H1 (cell line): ENCODE results near the gene VWA1. TPM values are rescaled to one million over a fixed set of nuclear protein-coding genes. Genes with fewer than 3 reads are reported as not detected.

Experiments
- CTCF ChIA-PET: fragments of 300-600 bp; sonication (Branson Sonifier 250); formaldehyde crosslinking; loops from one replicate; lab custom pipeline; 2021; ENCODE audit not compliant: partially characterized antibody; lab: Charles Lee
- POLR2A ChIA-PET: fragments of 300-600 bp; sonication (Branson Sonifier 250); formaldehyde crosslinking; loops from one replicate; lab custom pipeline; 2021; ENCODE audit warnings: inconsistent platforms; ENCODE audit not compliant: partially characterized antibody; lab: Charles Lee
- DNase-seq, 2 experiments: peaks; one replicate each; pipeline versions ENCODE4 v3.0.0 to v3.0.0-alpha.2; 2010 to 2022; ENCODE audit warnings: low spot score in 2 of 2, low read depth in 1 of 2, mixed read lengths in 1 of 2
- FAIRE-seq: peaks from 2 replicates; lab custom pipeline; 2011; peaks lifted over from hg19 to GRCh38; lab: Jason Lieb, UNC
- H2AFZ ChIP-seq: 2 replicates; pipeline ENCODE4 v1.8.1; 2012; ENCODE audit warnings: low read length, inconsistent platforms
- H2AK5ac ChIP-seq: 2 replicates; pipeline ENCODE4 v1.6.1; 2013; ENCODE audit warnings: low read depth, low read length
- H2BK120ac ChIP-seq: replicated peaks from 2 replicates; pipeline ENCODE3; 2013; ENCODE audit warnings: low read depth, low read length, inconsistent platforms
- H2BK12ac ChIP-seq: 2 replicates; pipeline ENCODE4 v1.6.1; 2013; ENCODE audit warnings: low read depth, low read length
- H2BK15ac ChIP-seq: 2 replicates; pipeline ENCODE4 v1.6.1; 2013; ENCODE audit warnings: low read length
- H2BK20ac ChIP-seq: 2 replicates; pipeline ENCODE4 v1.6.1; 2013; ENCODE audit warnings: low read length
- H2BK5ac ChIP-seq: 2 replicates; pipeline ENCODE4 v1.6.1; 2013; ENCODE audit warnings: low read depth, low read length
- H3K14ac ChIP-seq: 2 replicates; pipeline ENCODE4 v1.6.1; 2013; ENCODE audit warnings: inconsistent platforms; ENCODE audit not compliant: insufficient read length
- H3K18ac ChIP-seq: 2 replicates; pipeline ENCODE4 v1.6.1; 2013; ENCODE audit warnings: low read length; ENCODE audit errors: extremely low read depth
- H3K23ac ChIP-seq: 2 replicates; pipeline ENCODE4 v1.6.1; 2013; ENCODE audit warnings: inconsistent platforms; ENCODE audit not compliant: insufficient read length
- H3K23me2 ChIP-seq: 2 replicates; pipeline ENCODE4 v1.6.1; 2013; ENCODE audit warnings: low read depth, low read length
- H3K27ac ChIP-seq: 2 replicates; pipeline ENCODE4 v1.6.1; 2011; ENCODE audit warnings: low read depth, low read length, inconsistent platforms
- H3K27me3 ChIP-seq, 4 experiments: replicated peaks in 1 of 4; 1 replicate in 1 of 4; 2 replicates in 3 of 4; pipeline versions ENCODE4 v1.6.1 to v1.8.1; 2011 to 2013; ENCODE audit warnings: low read length in 3 of 4, mild to moderate bottlenecking in 3 of 4, inconsistent platforms in 2 of 4, mixed read lengths in 2 of 4, moderate library complexity in 1 of 4; ENCODE audit not compliant: control insufficient read depth in 3 of 4, insufficient read depth in 3 of 4; ENCODE audit errors: extremely low read depth in 1 of 4
- H3K36me3 ChIP-seq, 4 experiments: 2 replicates each; pipeline versions ENCODE4 v1.6.1 to v1.8.1; 2011 to 2013; ENCODE audit warnings: mild to moderate bottlenecking in 4 of 4, low read length in 3 of 4, moderate library complexity in 2 of 4, control low read depth in 1 of 4, inconsistent platforms in 1 of 4; ENCODE audit not compliant: insufficient read depth in 4 of 4, control insufficient read depth in 2 of 4
- H3K4ac ChIP-seq: replicated peaks from 2 replicates; pipeline ENCODE3; 2013; ENCODE audit warnings: low read length, low read depth, mixed read lengths, inconsistent platforms; ENCODE audit not compliant: insufficient read length
- H3K4me1 ChIP-seq, 4 experiments: replicated peaks in 1 of 4; 1 replicate in 1 of 4; 2 replicates in 3 of 4; pipeline versions ENCODE4 v1.6.1 to v1.8.1; 2011 to 2013; ENCODE audit warnings: low read length in 3 of 4, inconsistent platforms in 2 of 4, mixed read lengths in 1 of 4; ENCODE audit not compliant: insufficient read depth in 4 of 4, control insufficient read depth in 3 of 4
- H3K4me2 ChIP-seq, 2 experiments: 2 replicates each; pipeline versions ENCODE4 v1.6.1 to v1.8.1; 2011 to 2013; ENCODE audit warnings: low read depth in 2 of 2, low read length in 2 of 2, control low read depth in 1 of 2, inconsistent platforms in 1 of 2, mild to moderate bottlenecking in 1 of 2; ENCODE audit not compliant: insufficient read depth in 1 of 2
- H3K4me3 ChIP-seq, 4 experiments: fragments of 200-600, 300-600 bp in 1 of 4; sonication (generic), shearing (Covaris generic), sonication (Bioruptor Twin) in 1 of 4; 2 replicates each; pipeline versions ENCODE4 v1.5.1 to v1.8.1; 2011 to 2016; ENCODE audit warnings: low read length in 4 of 4, low read depth in 3 of 4, control low read depth in 2 of 4, inconsistent platforms in 2 of 4, mild to moderate bottlenecking in 2 of 4, mixed read lengths in 1 of 4, moderate library complexity in 1 of 4; ENCODE audit not compliant: insufficient read depth in 2 of 4; ENCODE audit errors: extremely low read depth in 1 of 4
- H3K56ac ChIP-seq: replicated peaks from 2 replicates; pipeline ENCODE3; 2013; ENCODE audit warnings: low read depth, mild to moderate bottlenecking, mixed read lengths, low read length, inconsistent platforms; ENCODE audit not compliant: insufficient read length
- H3K79me1 ChIP-seq: 2 replicates; pipeline ENCODE4 v1.6.1; 2013; ENCODE audit warnings: low read depth, low read length, control low read depth
- H3K79me2 ChIP-seq, 2 experiments: 2 replicates each; pipeline versions ENCODE4 v1.6.1 to v1.8.1; 2012 to 2013; ENCODE audit warnings: low read length in 2 of 2, mild to moderate bottlenecking in 2 of 2, inconsistent platforms in 1 of 2; ENCODE audit not compliant: insufficient read depth in 2 of 2, control insufficient read depth in 1 of 2
- H3K9ac ChIP-seq, 4 experiments: replicated peaks in 1 of 4; 1 replicate in 1 of 4; 2 replicates in 3 of 4; pipeline versions ENCODE4 v1.6.1 to v1.8.1; 2011 to 2013; ENCODE audit warnings: low read depth in 3 of 4, low read length in 3 of 4, control low read depth in 2 of 4, mild to moderate bottlenecking in 2 of 4, moderate library complexity in 2 of 4, inconsistent platforms in 1 of 4; ENCODE audit errors: extremely low read depth in 1 of 4
- H3K9me3 ChIP-seq, 2 experiments: 2 replicates each; pipeline versions ENCODE4 v1.6.1 to v1.8.1; 2012 to 2013; ENCODE audit warnings: mild to moderate bottlenecking in 2 of 2, moderate library complexity in 2 of 2, control low read depth in 1 of 2, inconsistent platforms in 1 of 2, low read depth in 1 of 2, low read length in 1 of 2, mixed read lengths in 1 of 2; ENCODE audit not compliant: insufficient read depth in 2 of 2
- H4K20me1 ChIP-seq, 2 experiments: replicated peaks in 1 of 2; 2 replicates each; pipeline versions ENCODE3 to v1.8.1; 2011 to 2013; ENCODE audit warnings: inconsistent platforms in 2 of 2, low read length in 2 of 2, mild to moderate bottlenecking in 1 of 2; ENCODE audit not compliant: insufficient read depth in 2 of 2, control insufficient read depth in 1 of 2
- H4K5ac ChIP-seq: 2 replicates; pipeline ENCODE4 v1.6.1; 2013; ENCODE audit warnings: low read length, low read depth, mixed read lengths, inconsistent platforms; ENCODE audit not compliant: insufficient read length
- H4K8ac ChIP-seq: 2 replicates; pipeline ENCODE4 v1.8.0; 2013; ENCODE audit warnings: mild to moderate bottlenecking, moderate library complexity, low read length, inconsistent platforms; ENCODE audit not compliant: insufficient read depth; ENCODE audit errors: extremely low read depth
- H4K91ac ChIP-seq: replicated peaks from 2 replicates; pipeline ENCODE3; 2013; ENCODE audit warnings: low read length, mixed read lengths, inconsistent platforms; ENCODE audit not compliant: insufficient read length
- CBX8 ChIP-seq: fragments of 300-800, 300-1000 bp; sonication (generic); IDR thresholded peaks from 2 replicates; pipeline ENCODE4 v1.7.1; 2016; ENCODE audit warnings: low read depth, low read length, borderline replicate concordance
- CEBPB ChIP-seq: IDR thresholded peaks from 2 replicates; pipeline ENCODE4 v1.6.1; 2012; ENCODE audit warnings: low read depth, low read length
- EGR1 ChIP-seq: IDR thresholded peaks from 2 replicates; pipeline ENCODE4 v1.6.1; 2011; ENCODE audit warnings: low read depth, low read length, borderline replicate concordance
- GTF2F1 ChIP-seq: IDR thresholded peaks from 2 replicates; pipeline ENCODE4 v1.6.1; 2012; ENCODE audit warnings: low read depth, low read length, improper control_type of control experiment, borderline replicate concordance
- PHF8 ChIP-seq: fragments of 200-600 bp; sonication (generic); conservative IDR thresholded peaks from 2 replicates; pipeline ENCODE4 v1.7.1; 2012; ENCODE audit warnings: low read depth, mild to moderate bottlenecking, inconsistent platforms, low read length, moderate library complexity
- RBBP5 ChIP-seq: IDR thresholded peaks from 2 replicates; pipeline ENCODE4 v1.7.1; 2012; ENCODE audit warnings: low read depth, mild to moderate bottlenecking, inconsistent platforms, low read length, moderate library complexity, borderline replicate concordance
- SIRT6 ChIP-seq: IDR thresholded peaks from one replicate; pipeline ENCODE4 v1.7.1; 2012; ENCODE audit warnings: low read length, inconsistent platforms
- TAF1 ChIP-seq: IDR thresholded peaks from 2 replicates; pipeline ENCODE4 v1.6.1; 2011; ENCODE audit warnings: mild to moderate bottlenecking, low read depth, low read length
- WGBS, 2 experiments: shearing (Covaris generic) in 1 of 2; methylation state at CpG; one replicate each; pipeline versions ENCODE4 v1.1.6 to v1.1.7; 2013 to 2015; ENCODE audit warnings: low lambda C conversion rate in 2 of 2, mixed read lengths in 2 of 2, inconsistent platforms in 1 of 2, low coverage in 1 of 2, missing lambda C conversion rate in 1 of 2; ENCODE audit not compliant: insufficient replicate concordance in 2 of 2, insufficient coverage in 1 of 2, insufficient read length in 1 of 2; ENCODE audit errors: extremely low coverage in 1 of 2, missing lambda C conversion rate in 1 of 2; 5-methylcytosine and 5-hydroxymethylcytosine counted together
- polyA plus RNA-seq, 7 experiments: library from polyadenylated mRNA; depleted of rRNA in 3 of 7; stranded (reverse) in 5 of 7; unstranded in 2 of 7; fragments of >200 nt in 5 of 7; fragments of 200-250 nt in 2 of 7; gene quantifications; 1 replicate in 5 of 7; 2 replicates in 1 of 7; 4 replicates in 1 of 7; pipeline versions ENCODE4 v1.2.1 to v1.2.3, GENCODE V29; 2011 to 2013; ENCODE audit warnings: missing spikeins in 2 of 7, mixed read lengths in 2 of 7
- total RNA-seq: library from RNA; stranded (reverse); fragmentation: NEBNext Ultra II Directional; extraction: Animal tissue kit (Norgen Biotek cat#: 25700); gene quantifications from 2 replicates; pipeline ENCODE4 v1.2.1, GENCODE V29; 2021
- TF ChIP-seq, protein P1 (sequence below): IDR thresholded peaks from 2 replicates; pipeline ENCODE4 v1.6.1; 2011; ENCODE audit warnings: low read length, improper control_type of control experiment
- TF ChIP-seq, protein P2 (sequence below), 3 experiments: IDR thresholded peaks; 1 replicate in 2 of 3; 2 replicates in 1 of 3; pipeline versions ENCODE4 v1.5.1 to v1.6.1; 2011; ENCODE audit warnings: low read length in 3 of 3, mild to moderate bottlenecking in 3 of 3, inconsistent platforms in 2 of 3, low read depth in 1 of 3, moderate library complexity in 1 of 3; ENCODE audit not compliant: insufficient read depth in 1 of 3; ENCODE audit errors: control extremely low read depth in 1 of 3

VWA1 gene
- total and polyA plus RNA-seq, 2 of the 8 experiments (the other 6 are each of a cell fraction or from before 2014, with no cell fraction given) = 16.0 to 36.6 TPM

DNA sequence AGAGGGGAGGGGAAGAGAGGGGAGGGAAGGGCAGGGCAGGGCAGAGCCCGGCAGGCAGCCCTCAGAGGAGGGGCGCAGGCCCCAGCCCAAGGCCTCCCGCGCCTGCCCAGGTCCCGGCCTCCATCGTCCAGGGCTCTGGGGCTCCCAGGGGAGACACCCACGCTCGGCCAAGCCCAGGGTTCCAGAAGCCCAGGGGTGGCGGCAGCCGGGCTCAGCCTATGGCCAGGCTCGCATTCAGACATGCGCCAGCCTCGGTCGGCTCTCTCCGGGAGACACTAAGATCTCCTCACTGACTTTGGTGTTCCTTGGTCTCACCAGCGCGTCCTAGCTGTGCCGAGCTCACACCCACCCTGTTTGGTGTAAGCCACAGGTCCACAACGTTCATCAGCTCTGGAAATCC lies 7.3 kb upstream of the VWA1 start:
- Histone ChIP-seq H3K9me3 (peaks cover 0 to 3% of the 10 kb centered on the region in 2 experiments; a peak in 1 of 4 replicates), H3K36me3 (no peaks in the 10 kb centered on the region; a peak in 1 of 8 replicates), H3K79me2 (no peaks in the 10 kb centered on the region), H4K91ac (peak overlapping the region; percentile 36), H3K9ac (no peak overlapping the region), H2BK15ac (peak overlapping the region; percentile 74; the same call in 1 of the 2 replicates), H3K14ac (no peak overlapping the region), H3K79me1 (no peaks in the 10 kb centered on the region), H3K4me1 (peaks cover 0 to 43% (median 27%) of the 10 kb centered on the region in 4 experiments; a peak in 6 of 7 replicates), H2BK5ac (no peak overlapping the region), H3K27ac (no peak overlapping the region), H3K27me3 (no peaks in the 10 kb centered on the region), H3K4me2 (no peak overlapping the region), H4K8ac (no peak overlapping the region), H4K5ac (no peak overlapping the region), H4K20me1 (no peaks in the 10 kb centered on the region), H2AFZ (no peak overlapping the region), H2BK12ac (no peak overlapping the region), H2BK120ac (no peak overlapping the region), H3K18ac (no peak overlapping the region), H2BK20ac (0 out of 2 replicates have a peak overlapping the region, but pooled peaks have one; percentile 3), H3K23me2 (peaks cover 6% of the 10 kb centered on the region; the same call in 1 of the 2 replicates), H3K4ac (no peak overlapping the region), H3K23ac (no peak overlapping the region), H3K4me3 (no peak overlapping the region), H2AK5ac (no peak overlapping the region; the same call in 1 of the 2 replicates), H3K56ac (no peak overlapping the region)
- DNase-seq (no peak), FAIRE-seq (no peak)
- POLR2A ChIA-PET = interaction anchor here (0.9 to 22.9 kb wide), 11 partner anchors 8 to 149 kb away, joined by 3 to 515 read pairs (median 4); partner anchors contain the start of genes CCNL2 and MRPL20
- CTCF ChIA-PET = interaction anchor here (0.6 to 4.4 kb wide), 5 partner anchors 12 to 76 kb away, joined by 3 to 36 read pairs (median 3); no protein-coding TSS in a partner anchor
- 87% methylated on average over 13 of the region's 19 CpGs; no CpG with 5 or more reads in 1 of the 2 experiments for WGBS, 2 experiments
- no peak for TF ChIP-seq SIRT6
- TF ChIP-seq, protein P1, sequence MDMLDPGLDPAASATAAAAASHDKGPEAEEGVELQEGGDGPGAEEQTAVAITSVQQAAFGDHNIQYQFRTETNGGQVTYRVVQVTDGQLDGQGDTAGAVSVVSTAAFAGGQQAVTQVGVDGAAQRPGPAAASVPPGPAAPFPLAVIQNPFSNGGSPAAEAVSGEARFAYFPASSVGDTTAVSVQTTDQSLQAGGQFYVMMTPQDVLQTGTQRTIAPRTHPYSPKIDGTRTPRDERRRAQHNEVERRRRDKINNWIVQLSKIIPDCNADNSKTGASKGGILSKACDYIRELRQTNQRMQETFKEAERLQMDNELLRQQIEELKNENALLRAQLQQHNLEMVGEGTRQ = no peak
- TF ChIP-seq PHF8 = no peak
- no peak for TF ChIP-seq CEBPB
- no peak for TF ChIP-seq RBBP5
- TF ChIP-seq CBX8 = no peak
- no peak for TF ChIP-seq TAF1
- TF ChIP-seq EGR1 = no peak
- no peak for TF ChIP-seq GTF2F1
- TF ChIP-seq, protein P2, sequence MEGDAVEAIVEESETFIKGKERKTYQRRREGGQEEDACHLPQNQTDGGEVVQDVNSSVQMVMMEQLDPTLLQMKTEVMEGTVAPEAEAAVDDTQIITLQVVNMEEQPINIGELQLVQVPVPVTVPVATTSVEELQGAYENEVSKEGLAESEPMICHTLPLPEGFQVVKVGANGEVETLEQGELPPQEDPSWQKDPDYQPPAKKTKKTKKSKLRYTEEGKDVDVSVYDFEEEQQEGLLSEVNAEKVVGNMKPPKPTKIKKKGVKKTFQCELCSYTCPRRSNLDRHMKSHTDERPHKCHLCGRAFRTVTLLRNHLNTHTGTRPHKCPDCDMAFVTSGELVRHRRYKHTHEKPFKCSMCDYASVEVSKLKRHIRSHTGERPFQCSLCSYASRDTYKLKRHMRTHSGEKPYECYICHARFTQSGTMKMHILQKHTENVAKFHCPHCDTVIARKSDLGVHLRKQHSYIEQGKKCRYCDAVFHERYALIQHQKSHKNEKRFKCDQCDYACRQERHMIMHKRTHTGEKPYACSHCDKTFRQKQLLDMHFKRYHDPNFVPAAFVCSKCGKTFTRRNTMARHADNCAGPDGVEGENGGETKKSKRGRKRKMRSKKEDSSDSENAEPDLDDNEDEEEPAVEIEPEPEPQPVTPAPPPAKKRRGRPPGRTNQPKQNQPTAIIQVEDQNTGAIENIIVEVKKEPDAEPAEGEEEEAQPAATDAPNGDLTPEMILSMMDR (IDR thresholded peaks at IDR 0.05; ENCODE audit: control extremely low read depth in 1 of 3, insufficient read depth in 1 of 3, low read depth in 1 of 3, low read length in 3 of 3) = no peak
